ENCODE results near the gene RUBCN. TPM values are rescaled to one million over a fixed set of nuclear protein-coding genes. Genes with fewer than 3 reads are reported as not detected.

Gene RUBCN
- total RNA-seq, 4 donors from 2014 or later, result 45.7 to 76.7 (median 69.8) TPM

GRCh38 chr3:197682713-197683112 is 54.0 kb downstream of the RUBCN start:
- TF ChIP-seq POLR2AphosphoS5 (IDR thresholded peaks at IDR 0.05) (no peak), CTCF (IDR thresholded peaks at IDR 0.05) (no peak), POLR2A (IDR thresholded peaks at IDR 0.05; ENCODE audit: low read depth) (no peak), EP300 (IDR thresholded peaks at IDR 0.05) (no peak)
- Histone ChIP-seq H3K27me3 (no peaks in the 10 kb centered on the region), H3K4me3 (no peak overlapping the region), H3K36me3 (peaks cover 23 to 91% (median 76%) of the 10 kb centered on the region in 4 donors), H3K27ac (replicated peaks in 1 of 4) (no peak overlapping the region), H3K9me3 (no peaks in the 10 kb centered on the region), H3K4me1 (no peaks in the 10 kb centered on the region)
- WGBS, result 93% methylated on average over 15 of the region's 15 CpGs
- intact Hi-C loops (cut with DNase I), result no loop called here
- DNase-seq (ENCODE audit: extremely low spot score), result no peak

- DNase-seq (ENCODE audit: extremely low spot score), result no peak
- H3K36me3 ChIP-seq, result peaks cover 23 to 92% (median 77%) of the 10 kb centered on the region in 4 donors
- TF ChIP-seq POLR2AphosphoS5 (IDR thresholded peaks at IDR 0.05) (no peak), CTCF (IDR thresholded peaks at IDR 0.05) (no peak), EP300 (IDR thresholded peaks at IDR 0.05) (no peak), POLR2A (IDR thresholded peaks at IDR 0.05; ENCODE audit: low read depth) (no peak)
- no peaks in the 10 kb centered on the region for H3K9me3 ChIP-seq
- H3K4me1 ChIP-seq, result peaks cover 0 to 7% (median 0%) of the 10 kb centered on the region in 4 donors
- intact Hi-C loops (cut with DNase I), result no loop called here
- no peaks in the 10 kb centered on the region for H3K27me3 ChIP-seq
- no peak overlapping the region for H3K27ac ChIP-seq (replicated peaks in 1 of 4)
- 91% methylated on average over 11 of the region's 12 CpGs for WGBS
- no peak overlapping the region for H3K4me3 ChIP-seq
Observed at GRCh38 chr3:197680955-197681521, 55.7 kb downstream of the RUBCN start.

- peaks cover 20 to 94% (median 85%) of the 10 kb centered on the region in 4 donors for H3K36me3 ChIP-seq
- intact Hi-C loops (cut with DNase I), result no loop called here
Observed at GRCh38 chr3:197675951-197676350, 60.8 kb downstream of the RUBCN start.

GRCh38 chr3:197675563-197675860 is 61.2 kb downstream of the RUBCN start:
- H3K27ac ChIP-seq (replicated peaks in 1 of 4), result no peak overlapping the region
- no peaks in the 10 kb centered on the region for H3K27me3 ChIP-seq
- no peak overlapping the region for H3K4me3 ChIP-seq
- no peak for DNase-seq (ENCODE audit: extremely low spot score)
- 96% methylated on average over 9 of the region's 9 CpGs for WGBS
- no peaks in the 10 kb centered on the region for H3K9me3 ChIP-seq
- TF ChIP-seq CTCF (IDR thresholded peaks at IDR 0.05) (no peak), POLR2AphosphoS5 (IDR thresholded peaks at IDR 0.05) (no peak), EP300 (IDR thresholded peaks at IDR 0.05) (no peak), POLR2A (IDR thresholded peaks at IDR 0.05; ENCODE audit: low read depth) (no peak)
- intact Hi-C loops (cut with DNase I), result no loop called here
- peaks cover 0 to 7% (median 0%) of the 10 kb centered on the region in 4 donors for H3K4me1 ChIP-seq
- H3K36me3 ChIP-seq, result peaks cover 19 to 94% (median 85%) of the 10 kb centered on the region in 4 donors

More at GRCh38 chr3:197675951-197676350, 60.8 kb downstream of the RUBCN start:
- Histone ChIP-seq H3K27me3 (no peaks in the 10 kb centered on the region), H3K9me3 (no peaks in the 10 kb centered on the region), H3K4me1 (peaks cover 0 to 7% (median 0%) of the 10 kb centered on the region in 4 donors), H3K27ac (replicated peaks in 1 of 4) (no peak overlapping the region), H3K4me3 (no peak overlapping the region)
- 84% methylated on average over 11 of the region's 11 CpGs for WGBS
- DNase-seq (ENCODE audit: extremely low spot score), result no peak
- TF ChIP-seq CTCF (IDR thresholded peaks at IDR 0.05) (no peak), POLR2AphosphoS5 (IDR thresholded peaks at IDR 0.05) (no peak)

All from esophagus muscularis mucosa (tissue), 4 donors.